SK-N-SH treated with all-trans-retinoic acid at 6 μM for 48 hours (cell line): ENCODE data around the gene TRPV3.

Experiments used
- ATAC-seq: fragments of 200-7000 bp; cut with Tn5 transposase; 3 replicates; pipeline ENCODE4 v1.9.1; 2020; ENCODE audit warnings: mild to moderate bottlenecking, moderate library complexity
- ARNTL ChIP-seq: fragments of 450-650 bp; formaldehyde crosslinking; IDR thresholded peaks from 2 replicates; pipeline ENCODE4 v1.5.0; 2020; ENCODE audit warnings: low read depth, mild to moderate bottlenecking, moderate library complexity, borderline replicate concordance
- BACH2 ChIP-seq: fragments of 250-450 bp; sonication (Bioruptor Pico); IDR thresholded peaks from 2 replicates; pipeline ENCODE4 v1.9.0; 2021; ENCODE audit warnings: mild to moderate bottlenecking, borderline replicate concordance
- CREB5 ChIP-seq: fragments of 250-450 bp; sonication (Bioruptor Pico); IDR thresholded peaks from 2 replicates; pipeline ENCODE4 v1.5.1; 2020; ENCODE audit warnings: low read depth, mild to moderate bottlenecking, moderate library complexity
- CSDC2 ChIP-seq: fragments of 250-450 bp; sonication (Bioruptor Pico); IDR thresholded peaks from 2 replicates; pipeline ENCODE4 v1.5.0; 2020; ENCODE audit warnings: mild to moderate bottlenecking, moderate library complexity
- ESRRG ChIP-seq: fragments of 250-450 bp; sonication (Bioruptor Pico); IDR thresholded peaks from 2 replicates; pipeline ENCODE4 v1.6.1; 2021; ENCODE audit warnings: mild to moderate bottlenecking
- GLIS3 ChIP-seq: fragments of 250-450 bp; sonication (Bioruptor Pico); IDR thresholded peaks from 2 replicates; pipeline ENCODE4 v1.5.0; 2020; ENCODE audit warnings: mild to moderate bottlenecking, moderate library complexity
- OSR1 ChIP-seq: fragments of 250-450 bp; sonication (Bioruptor Pico); IDR thresholded peaks from 2 replicates; pipeline ENCODE4 v1.8.0; 2022; ENCODE audit warnings: moderate library complexity, mild to moderate bottlenecking, inconsistent platforms
- PATZ1 ChIP-seq: fragments of 250-450 bp; sonication (Bioruptor Pico); IDR thresholded peaks from 2 replicates; pipeline ENCODE4 v1.8.0; 2020; ENCODE audit warnings: mild to moderate bottlenecking, moderate library complexity, borderline replicate concordance
- POU6F1 ChIP-seq: fragments of 250-450 bp; sonication (Bioruptor Pico); IDR thresholded peaks from 2 replicates; pipeline ENCODE4 v1.8.0; 2021; ENCODE audit warnings: low read depth, mild to moderate bottlenecking, moderate library complexity, borderline replicate concordance
- PPARA ChIP-seq: fragments of 250-450 bp; sonication (Bioruptor Pico); IDR thresholded peaks from 2 replicates; pipeline ENCODE4 v1.5.0; 2020; ENCODE audit warnings: mild to moderate bottlenecking, borderline replicate concordance
- RARB ChIP-seq: fragments of 250-450 bp; sonication (Bioruptor Pico); IDR thresholded peaks from 2 replicates; pipeline ENCODE4 v1.8.0; 2021; ENCODE audit warnings: mild to moderate bottlenecking, moderate library complexity
- SNAI2 ChIP-seq: fragments of 250-450 bp; sonication (Bioruptor Pico); IDR thresholded peaks from 2 replicates; pipeline ENCODE4 v1.5.0; 2020; ENCODE audit warnings: mild to moderate bottlenecking, moderate library complexity
- TCF4 ChIP-seq: fragments of 250-450 bp; sonication (Bioruptor Pico); IDR thresholded peaks from 2 replicates; pipeline ENCODE4 v1.8.0; 2021; ENCODE audit warnings: mild to moderate bottlenecking, moderate library complexity, borderline replicate concordance
- TOX ChIP-seq: fragments of 250-450 bp; sonication (Bioruptor Pico); IDR thresholded peaks from 2 replicates; pipeline ENCODE4 v1.8.0; 2021; ENCODE audit warnings: mild to moderate bottlenecking, moderate library complexity, borderline replicate concordance
- TSHZ2 ChIP-seq: fragments of 250-450 bp; sonication (Bioruptor Pico); IDR thresholded peaks from 2 replicates; pipeline ENCODE4 v1.5.0; 2020; ENCODE audit warnings: mild to moderate bottlenecking, moderate library complexity
- ZC3H10 ChIP-seq: fragments of 250-450 bp; sonication (Bioruptor Pico); IDR thresholded peaks from 2 replicates; pipeline ENCODE4 v1.5.1; 2021; ENCODE audit warnings: mild to moderate bottlenecking, moderate library complexity
- ZFP30 ChIP-seq: fragments of 450-650 bp; formaldehyde crosslinking; IDR thresholded peaks from 2 replicates; pipeline ENCODE4 v1.5.0; 2022; ENCODE audit warnings: mild to moderate bottlenecking, moderate library complexity
- ZNF565 ChIP-seq: fragments of 450-650 bp; formaldehyde crosslinking; conservative IDR thresholded peaks from 2 replicates; pipeline ENCODE4 v1.5.0; 2020; ENCODE audit warnings: low read depth, mild to moderate bottlenecking, moderate library complexity
- ZNF70 ChIP-seq: fragments of 450-650 bp; formaldehyde crosslinking; IDR thresholded peaks from 2 replicates; pipeline ENCODE4 v1.5.0; 2020; ENCODE audit warnings: mild to moderate bottlenecking, moderate library complexity

TRPV3 gene

GRCh38 chr17:3576970-3577369 lies 19.4 kb upstream of the TRPV3 start:
- TF ChIP-seq RARB = no peak
- TF ChIP-seq TCF4 (CRISPR knock-in tag) = no peak
- TF ChIP-seq POU6F1 (CRISPR knock-in tag) = no peak
- no peak for TF ChIP-seq OSR1
- TF ChIP-seq ESRRG (CRISPR knock-in tag) = no peak
- no peak for TF ChIP-seq ZC3H10 (CRISPR knock-in tag)
- TF ChIP-seq ZFP30 (CRISPR knock-in tag) = no peak
- TF ChIP-seq ZNF70 (CRISPR knock-in tag) = no peak
- no peak for TF ChIP-seq ZNF565 (CRISPR knock-in tag)
- no peak for TF ChIP-seq PATZ1
- TF ChIP-seq TSHZ2 = no peak
- TF ChIP-seq CSDC2 (CRISPR knock-in tag) = no peak
- TF ChIP-seq SNAI2 (CRISPR knock-in tag) = no peak
- no peak for TF ChIP-seq TOX (CRISPR knock-in tag)
- no peak for TF ChIP-seq ARNTL (CRISPR knock-in tag)
- no peak for TF ChIP-seq GLIS3 (CRISPR knock-in tag)
- no peak for TF ChIP-seq BACH2 (CRISPR knock-in tag)
- TF ChIP-seq CREB5 = no peak
- TF ChIP-seq, all 23 proteins: peak for 0
- no peak for ATAC-seq

- TF ChIP-seq ARNTL (CRISPR knock-in tag) (no peak), POU6F1 (CRISPR knock-in tag) (no peak), TCF4 (CRISPR knock-in tag) (no peak), CSDC2 (CRISPR knock-in tag) (no peak), GLIS3 (CRISPR knock-in tag) (no peak), ESRRG (CRISPR knock-in tag) (no peak), RARB (no peak), SNAI2 (CRISPR knock-in tag) (no peak)
- no peak for ATAC-seq
Observed at GRCh38 chr17:3575511-3575910, 17.9 kb upstream of the TRPV3 start.

- ATAC-seq = no peak
- TF ChIP-seq SNAI2 (CRISPR knock-in tag) = no peak
- no peak for TF ChIP-seq POU6F1 (CRISPR knock-in tag)
- no peak for TF ChIP-seq TOX (CRISPR knock-in tag)
- no peak for TF ChIP-seq ZNF565 (CRISPR knock-in tag)
- TF ChIP-seq ARNTL (CRISPR knock-in tag) = no peak
- TF ChIP-seq TCF4 (CRISPR knock-in tag) = no peak
- TF ChIP-seq CSDC2 (CRISPR knock-in tag) = no peak
- TF ChIP-seq GLIS3 (CRISPR knock-in tag) = no peak
- TF ChIP-seq PPARA (CRISPR knock-in tag) = no peak
Observed at GRCh38 chr17:3574231-3574630, 16.6 kb upstream of the TRPV3 start.
